ENCODE results near the gene DENND6B. TPM values are rescaled to one million over a fixed set of nuclear protein-coding genes. Genes with fewer than 3 reads are reported as not detected.

DENND6B gene
- total and polyA plus RNA-seq, 2 experiments from 2014 or later, result 0.71 to 1.3 TPM

GRCh38 chr22:50302564-50302963 is 24.2 kb downstream of the DENND6B start:
- no peaks in the 10 kb centered on the region for H3F3A ChIP-seq (replicated peaks; ENCODE audit: low read depth)
- Mint-ChIP-seq H3K27me3 (ENCODE audit: insufficient read depth, low read depth, poor library complexity) (peaks cover 26% of the 10 kb centered on the region), H3K36me3 (ENCODE audit: low read depth) (no peaks in the 10 kb centered on the region), H3K27ac (no peak overlapping the region), H3K4me1 (peaks cover 14% of the 10 kb centered on the region), H3K9me3 (no peaks in the 10 kb centered on the region), H3K4me3 (no peak overlapping the region)
- H3K36me3 ChIP-seq (ENCODE audit: insufficient read depth), result no peaks in the 10 kb centered on the region
- peaks cover 24% of the 10 kb centered on the region; the same call in 1 of the 2 replicates for H3K4me1 ChIP-seq (ENCODE audit: insufficient read depth)
- no peak for TF ChIP-seq ETS1 (IDR thresholded peaks at IDR 0.05)
- no peak for TF ChIP-seq ZNF331 (CRISPR knock-in tag; IDR thresholded peaks at IDR 0.05; ENCODE audit: low read depth)
- TF ChIP-seq EZH2 (IDR thresholded peaks at IDR 0.05; ENCODE audit: low read depth, unreplicated experiment), result no peak
- no peak for TF ChIP-seq STAT1 (IDR thresholded peaks at IDR 0.05; ENCODE audit: unreplicated experiment)
- TF ChIP-seq ZNF114 (CRISPR knock-in tag; IDR thresholded peaks at IDR 0.05), result no peak
- TF ChIP-seq ZNF462 (CRISPR knock-in tag; IDR thresholded peaks at IDR 0.05), result no peak
- TF ChIP-seq CTCF (conservative IDR thresholded peaks at IDR 0.05; ENCODE audit: low read depth in 2 of 2), result no peak
- no peak for TF ChIP-seq CREB1 (CRISPR knock-in tag; IDR thresholded peaks at IDR 0.05; ENCODE audit: low read depth)
- TF ChIP-seq REST (IDR thresholded peaks at IDR 0.05; ENCODE audit: unreplicated experiment), result no peak
- TF ChIP-seq POLR2AphosphoS5 (IDR thresholded peaks at IDR 0.05; ENCODE audit: low read depth), result no peak
- ATAC-seq (no peak), DNase-seq (ENCODE audit: low spot score) (no peak)
- H3K4me2 ChIP-seq, result no peak overlapping the region
- H3K27me3 ChIP-seq (ENCODE audit: insufficient read depth), result peaks cover 11% of the 10 kb centered on the region
- H2AFZ ChIP-seq, result no peak overlapping the region
- H3K4me3 ChIP-seq, result no peak overlapping the region
- peaks cover 10% of the 10 kb centered on the region for H4K20me1 ChIP-seq (replicated peaks; ENCODE audit: insufficient read depth)
- H3K27ac ChIP-seq (ENCODE audit: low read depth), result no peak overlapping the region
- peaks cover 14% of the 10 kb centered on the region for H3K79me2 ChIP-seq (replicated peaks; ENCODE audit: insufficient read depth)
- H3K9me2 ChIP-seq (ENCODE audit: insufficient read depth), result no peaks in the 10 kb centered on the region

Measured in GM23338 (cell line).